Measurements from ENCODE around the gene ETDA. TPM values are rescaled to one million over a fixed set of nuclear protein-coding genes. Genes with fewer than 3 reads are reported as not detected.

ETDA gene
- polyA plus RNA-seq, 1 experiment, result not detected

- Histone ChIP-seq H3K36me3 (ENCODE audit: control insufficient read depth, insufficient read depth, low read length) (no peaks in the 10 kb centered on the region), H3K27me3 (ENCODE audit: control insufficient read depth, insufficient read depth, low read length) (no peaks in the 10 kb centered on the region), H3K4me3 (ENCODE audit: low read depth, low read length) (peak overlapping the region; percentile 1; the same call in 1 of the 2 replicates)
- TF ChIP-seq, protein P1, sequence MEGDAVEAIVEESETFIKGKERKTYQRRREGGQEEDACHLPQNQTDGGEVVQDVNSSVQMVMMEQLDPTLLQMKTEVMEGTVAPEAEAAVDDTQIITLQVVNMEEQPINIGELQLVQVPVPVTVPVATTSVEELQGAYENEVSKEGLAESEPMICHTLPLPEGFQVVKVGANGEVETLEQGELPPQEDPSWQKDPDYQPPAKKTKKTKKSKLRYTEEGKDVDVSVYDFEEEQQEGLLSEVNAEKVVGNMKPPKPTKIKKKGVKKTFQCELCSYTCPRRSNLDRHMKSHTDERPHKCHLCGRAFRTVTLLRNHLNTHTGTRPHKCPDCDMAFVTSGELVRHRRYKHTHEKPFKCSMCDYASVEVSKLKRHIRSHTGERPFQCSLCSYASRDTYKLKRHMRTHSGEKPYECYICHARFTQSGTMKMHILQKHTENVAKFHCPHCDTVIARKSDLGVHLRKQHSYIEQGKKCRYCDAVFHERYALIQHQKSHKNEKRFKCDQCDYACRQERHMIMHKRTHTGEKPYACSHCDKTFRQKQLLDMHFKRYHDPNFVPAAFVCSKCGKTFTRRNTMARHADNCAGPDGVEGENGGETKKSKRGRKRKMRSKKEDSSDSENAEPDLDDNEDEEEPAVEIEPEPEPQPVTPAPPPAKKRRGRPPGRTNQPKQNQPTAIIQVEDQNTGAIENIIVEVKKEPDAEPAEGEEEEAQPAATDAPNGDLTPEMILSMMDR (IDR thresholded peaks at IDR 0.05; ENCODE audit: insufficient read depth, low read depth, low read length), result peak; percentile 17; the same call in 1 of the 2 replicates
- ChIA-PET POLR2A (no interaction called here), CTCF (no interaction called here)
- no peak for DNase-seq (ENCODE audit: low read depth)
Observed at GRCh38 chrX:135295238-135295943, 43.5 kb downstream of the ETDA start.

GRCh38 chrX:135295944-135296305 lies 44.1 kb downstream of the ETDA start:
- ChIA-PET CTCF (no interaction called here), POLR2A (no interaction called here)
- Histone ChIP-seq H3K4me3 (ENCODE audit: low read depth, low read length) (no peak overlapping the region; the same call in 1 of the 2 replicates), H3K36me3 (ENCODE audit: control insufficient read depth, insufficient read depth, low read length) (no peaks in the 10 kb centered on the region), H3K27me3 (ENCODE audit: control insufficient read depth, insufficient read depth, low read length) (no peaks in the 10 kb centered on the region)
- TF ChIP-seq, protein P1 (IDR thresholded peaks at IDR 0.05; ENCODE audit: insufficient read depth, low read depth, low read length), result no peak
- DNase-seq (ENCODE audit: low read depth), result no peak

- TF ChIP-seq, protein P1 (IDR thresholded peaks at IDR 0.05; ENCODE audit: insufficient read depth, low read depth, low read length), result no peak
- Histone ChIP-seq H3K36me3 (ENCODE audit: control insufficient read depth, insufficient read depth, low read length) (no peaks in the 10 kb centered on the region), H3K27me3 (ENCODE audit: control insufficient read depth, insufficient read depth, low read length) (no peaks in the 10 kb centered on the region), H3K4me3 (ENCODE audit: low read depth, low read length) (no peak overlapping the region)
- no peak for DNase-seq (ENCODE audit: low read depth)
- ChIA-PET POLR2A (no interaction called here), CTCF (no interaction called here)
Observed at GRCh38 chrX:135302269-135302873, 50.5 kb downstream of the ETDA start.

Other genes starting within 250 kb of the ETDA start
- 11.8 and 16.1 TPM in 2 replicates for gene RTL8B, start 229.5 kb upstream of the ETDA start, polyA plus RNA-seq (2011; rRNA removed)
- gene RTL8C, start 219.7 kb upstream of the ETDA start, polyA plus RNA-seq (2011; rRNA removed), result 138 and 174 TPM in 2 replicates
- gene RTL8A, start 199.9 kb upstream of the ETDA start, polyA plus RNA-seq (2011; rRNA removed), result 62.5 and 82.3 TPM in 2 replicates
- gene SMIM10L2B, start 153.3 kb upstream of the ETDA start, polyA plus RNA-seq (2011; rRNA removed), result 0.64 and 0.67 TPM in 2 replicates
- not detected in 2 replicates for gene ETDB, start 131.5 kb upstream of the ETDA start, polyA plus RNA-seq (2011; rRNA removed)
- not detected in 2 replicates for gene CT55, start 80.7 kb upstream of the ETDA start, polyA plus RNA-seq (2011; rRNA removed)
- gene ETDC, start 57.4 kb downstream of the ETDA start, polyA plus RNA-seq (2011; rRNA removed), result not detected in 2 replicates
- gene ZNF75D, start 92.0 kb downstream of the ETDA start, polyA plus RNA-seq (2011; rRNA removed), result 3.9 and 5.8 TPM in 2 replicates
- 5.0 and 7.4 TPM in 2 replicates for gene ZNF449, start 92.7 kb downstream of the ETDA start, polyA plus RNA-seq (2011; rRNA removed)
- 0.05 and 0.09 TPM in 2 replicates for gene SMIM10L2A, start 169.9 kb downstream of the ETDA start, polyA plus RNA-seq (2011; rRNA removed)